K562 (cell line): ENCODE measurements around the gene INKA2.

Source experiments
- EZH2 ChIP-seq: IDR thresholded peaks from 2 replicates; pipeline ENCODE4 v1.6.1; 2012; ENCODE audit warnings: low read depth, mild to moderate bottlenecking, inconsistent platforms, low read length, borderline replicate concordance
- FOXA1 ChIP-seq: fragments of 450-650 bp; IDR thresholded peaks from 2 replicates; pipeline ENCODE4 v1.6.1; 2016; ENCODE audit warnings: mild to moderate bottlenecking, borderline replicate concordance
- POLR2AphosphoS5 ChIP-seq: IDR thresholded peaks from 2 replicates; pipeline ENCODE4 v1.6.1; 2011; ENCODE audit warnings: mild to moderate bottlenecking, low read depth, low read length, moderate library complexity; ENCODE audit not compliant: control insufficient read depth, insufficient read depth
- TAF1 ChIP-seq: IDR thresholded peaks from 2 replicates; pipeline ENCODE4 v1.6.1; 2011; ENCODE audit warnings: mild to moderate bottlenecking, low read length, moderate library complexity; ENCODE audit not compliant: insufficient read depth, control insufficient read depth, severe bottlenecking; ENCODE audit errors: extremely low read depth
- ZFP1 ChIP-seq: fragments of 450-650 bp; formaldehyde crosslinking; IDR thresholded peaks from 2 replicates; pipeline ENCODE4 v1.4.0; 2020; ENCODE audit warnings: mild to moderate bottlenecking, mixed read lengths

DNA sequence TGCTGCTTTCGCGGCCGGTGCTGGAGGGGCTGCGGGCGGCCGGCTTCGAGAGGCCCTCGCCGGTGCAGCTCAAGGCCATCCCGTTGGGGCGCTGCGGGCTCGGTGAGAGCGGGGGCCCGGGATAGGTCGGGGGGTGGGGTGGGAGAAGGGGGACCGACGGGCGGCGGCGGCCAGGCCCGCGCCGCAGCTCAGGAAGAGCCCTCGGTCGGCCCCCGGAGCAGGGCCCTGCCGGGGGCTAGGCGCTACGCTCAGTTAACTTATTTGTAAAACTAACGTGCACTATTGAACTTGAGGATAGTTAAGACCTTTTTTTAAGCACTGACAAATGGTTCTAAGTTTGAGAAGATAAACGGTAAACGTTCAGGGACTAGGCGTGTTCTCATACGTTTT lies 16.9 kb upstream of the INKA2 start:
- TF ChIP-seq ZFP1 (CRISPR knock-in tag) (no peak), POLR2AphosphoS5 (no peak), FOXA1 (no peak), TAF1 (no peak), EZH2 (no peak)
